ACC112 (cell line): Measurements from ENCODE around the gene LBX2.
A peak's percentile ranks its signal among the peaks of the same experiment; 100 is the strongest.
"Not testable (repeated sequence)": the region's sequence is repeated elsewhere in the genome, so short reads cannot be mapped to it uniquely, and the experiment has no call there.

Source experiments
- H2AFZ ChIP-seq: fragments of 200-600 bp; sonication (generic); one replicate; pipeline ENCODE4 v1.6.0; 2017; ENCODE audit warnings: antibody characterized with exemption, low read length; ENCODE audit not compliant: unreplicated experiment
- H3K27ac ChIP-seq: fragments of 200-600 bp; sonication (generic); 2 replicates; pipeline ENCODE4 v1.5.1; 2014; ENCODE audit warnings: low read depth, mild to moderate bottlenecking, antibody characterized with exemption, low read length, moderate library complexity
- H3K27me3 ChIP-seq: fragments of 200-600 bp; sonication (generic); 2 replicates; pipeline ENCODE4 v1.6.1; 2014; ENCODE audit warnings: mild to moderate bottlenecking, antibody characterized with exemption, low read length, moderate library complexity, mixed read lengths; ENCODE audit not compliant: insufficient read depth
- H3K36me3 ChIP-seq: fragments of 200-600 bp; sonication (generic); 2 replicates; pipeline ENCODE4 v1.6.1; 2016; ENCODE audit warnings: mild to moderate bottlenecking, antibody characterized with exemption, low read length, moderate library complexity, mixed read lengths; ENCODE audit not compliant: insufficient read depth
- H3K4me1 ChIP-seq: fragments of 200-600 bp; sonication (generic); one replicate; pipeline ENCODE4 v1.6.1; 2016; ENCODE audit warnings: low read length, mixed read lengths; ENCODE audit not compliant: insufficient read depth, unreplicated experiment, control insufficient read depth
- H3K4me3 ChIP-seq: fragments of 200-600 bp; sonication (generic); 2 replicates; pipeline ENCODE4 v1.5.1; 2014; ENCODE audit warnings: mild to moderate bottlenecking, low read depth, low read length
- H3K79me2 ChIP-seq: fragments of 200-600 bp; sonication (generic); one replicate; pipeline ENCODE4 v1.6.0; 2016; ENCODE audit warnings: low read length; ENCODE audit not compliant: control insufficient read depth, unreplicated experiment, insufficient read depth

LBX2 gene

DNA sequence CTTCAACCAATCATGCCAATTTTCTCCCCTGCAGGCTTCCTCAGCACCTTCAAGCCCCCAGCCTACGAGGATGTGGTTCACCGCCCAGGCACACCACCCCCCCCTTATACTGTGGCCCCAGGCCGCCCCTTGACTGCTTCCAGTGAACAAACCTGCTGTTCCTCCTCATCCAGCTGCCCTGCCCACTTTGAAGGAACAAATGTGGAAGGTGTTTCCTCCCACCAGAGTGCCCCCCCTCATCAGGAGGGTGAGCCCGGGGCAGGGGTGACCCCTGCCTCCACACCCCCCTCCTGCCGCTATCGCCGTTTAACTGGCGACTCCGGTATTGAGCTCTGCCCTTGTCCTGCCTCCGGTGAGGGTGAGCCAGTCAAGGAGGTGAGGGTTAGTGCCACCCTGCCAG, 39.2 kb downstream of the LBX2 start:
- H3K79me2 ChIP-seq = peaks cover 29% of the 10 kb centered on the region
- H3K27ac ChIP-seq = not testable (repeated sequence)
- peaks cover 17% of the 10 kb centered on the region for H3K4me1 ChIP-seq

DNA sequence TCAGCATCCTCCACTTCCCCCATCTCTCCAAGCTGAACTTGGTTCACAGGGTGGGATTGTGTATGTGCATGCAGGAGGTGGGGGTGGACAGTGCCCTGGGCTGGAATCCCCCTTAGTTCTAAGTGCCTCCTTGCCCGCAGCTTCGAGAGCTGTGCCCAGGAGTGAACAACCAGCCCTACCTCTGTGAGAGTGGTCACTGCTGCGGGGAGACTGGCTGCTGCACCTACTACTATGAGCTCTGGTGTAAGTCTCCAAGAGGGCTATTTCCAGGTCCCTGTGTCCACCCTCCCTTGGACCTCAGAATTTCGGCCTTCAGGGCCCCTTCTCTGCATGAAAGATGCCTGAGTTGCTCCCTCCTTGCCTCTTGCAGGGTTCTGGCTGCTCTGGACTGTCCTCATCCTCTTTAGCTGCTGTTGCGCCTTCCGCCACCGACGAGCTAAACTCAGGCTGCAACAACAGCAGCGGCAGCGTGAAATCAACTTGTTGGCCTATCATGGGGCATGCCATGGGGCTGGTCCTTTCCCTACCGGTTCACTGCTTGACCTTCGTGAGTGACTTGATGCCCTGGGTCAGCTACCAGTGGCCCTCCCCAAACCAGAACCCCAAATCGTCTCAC, 39.8 kb downstream of the LBX2 start:
- not testable (repeated sequence) for H2AFZ ChIP-seq, H3K27me3 ChIP-seq, H3K36me3 ChIP-seq, H3K27ac ChIP-seq
- Histone ChIP-seq H3K79me2 (peaks cover 24% of the 10 kb centered on the region), H3K4me3 (peak overlapping the region; percentile 91), H3K4me1 (peaks cover 17% of the 10 kb centered on the region)

More for the DNA sequence above, 39.2 kb downstream of the LBX2 start:
- H3K27me3 ChIP-seq, H3K36me3 ChIP-seq, H3K4me3 ChIP-seq, H2AFZ ChIP-seq: not testable (repeated sequence)

DNA sequence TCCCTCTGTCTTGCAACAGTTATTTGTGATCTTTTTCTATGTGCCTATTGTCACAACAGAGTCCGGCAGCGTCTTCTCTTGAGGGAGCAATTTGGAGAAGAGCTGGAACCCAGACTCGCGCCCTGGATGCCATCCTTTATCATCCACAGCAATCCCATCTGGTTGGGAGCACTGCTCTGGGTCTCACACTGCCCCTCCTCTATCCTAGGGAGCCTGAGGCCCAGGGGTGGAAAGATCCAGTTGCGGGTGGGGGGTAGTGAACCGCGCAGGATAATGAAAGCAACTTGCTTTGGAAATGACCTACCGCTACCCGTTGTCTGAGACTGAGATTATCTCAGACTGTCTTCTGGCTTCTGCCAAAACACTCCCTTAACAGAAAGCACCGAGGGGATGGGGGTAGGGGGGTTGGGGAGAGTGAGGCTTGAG, 40.5 kb downstream of the LBX2 start:
- no peaks in the 10 kb centered on the region for H3K36me3 ChIP-seq
- H3K4me1 ChIP-seq = peaks cover 20% of the 10 kb centered on the region
- H3K27ac ChIP-seq = peak overlapping the region; percentile 17; the same call in 1 of the 2 replicates
- H3K27me3 ChIP-seq = no peaks in the 10 kb centered on the region
- peaks cover 17% of the 10 kb centered on the region for H3K79me2 ChIP-seq
- H3K4me3 ChIP-seq = peak overlapping the region; percentile 91
- H2AFZ ChIP-seq = no peak overlapping the region

DNA sequence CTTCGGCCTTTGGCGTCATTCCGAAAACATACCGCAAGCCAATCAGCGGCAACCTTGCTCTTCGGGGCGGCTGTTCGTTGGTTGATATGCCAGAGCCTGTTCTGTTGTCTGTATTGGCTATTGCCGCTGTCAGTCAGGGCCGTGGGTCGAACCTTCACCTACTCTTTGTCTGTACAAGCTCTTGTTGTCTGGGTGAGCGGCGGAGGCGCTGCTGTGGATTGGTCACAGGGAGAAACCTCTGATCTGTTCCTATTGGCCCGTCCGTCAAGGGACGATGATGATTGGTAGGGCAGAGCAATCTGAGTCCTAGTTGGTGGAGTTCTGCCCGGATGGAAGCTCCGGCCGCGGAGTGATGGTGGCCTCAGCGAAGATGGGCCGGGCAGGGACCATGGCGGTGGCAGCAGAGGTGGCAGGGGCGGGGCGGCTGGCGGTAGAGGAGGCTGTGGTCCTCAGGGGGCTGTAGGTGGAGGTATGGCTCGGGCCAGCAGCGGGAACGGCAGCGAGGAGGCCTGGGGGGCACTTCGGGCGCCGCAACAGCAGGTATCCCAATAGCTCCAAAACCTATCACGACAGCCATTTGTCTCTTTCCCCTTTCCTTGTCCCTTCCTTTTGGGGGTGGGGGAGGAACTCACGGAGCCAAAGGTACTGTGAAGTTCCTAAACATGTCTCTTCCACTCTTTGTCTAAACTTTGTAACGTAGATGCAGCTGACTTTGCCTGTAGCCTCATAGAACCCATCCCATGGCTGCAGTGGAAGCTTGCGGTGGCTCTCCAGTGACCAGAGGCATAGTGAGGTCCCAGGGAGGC, 41.1 kb downstream of the LBX2 start, which contains the start of gene WBP1:
Gene WBP1, plus strand, starts transcription at position 307 of the 806 bp plus-strand sequence. Its CDS starts 165 bp downstream, at position 472.
- Histone ChIP-seq H2AFZ (peak within 1 kb of the TSS; percentile 84), H3K27me3 (no peaks in the 10 kb centered on the region), H3K36me3 (no peaks in the 10 kb centered on the region), H3K79me2 (peaks cover 17% of the 10 kb centered on the region), H3K27ac (peak within 1 kb of the TSS; percentile 83), H3K4me1 (peaks cover 20% of the 10 kb centered on the region), H3K4me3 (peak within 1 kb of the TSS; percentile 91)

DNA sequence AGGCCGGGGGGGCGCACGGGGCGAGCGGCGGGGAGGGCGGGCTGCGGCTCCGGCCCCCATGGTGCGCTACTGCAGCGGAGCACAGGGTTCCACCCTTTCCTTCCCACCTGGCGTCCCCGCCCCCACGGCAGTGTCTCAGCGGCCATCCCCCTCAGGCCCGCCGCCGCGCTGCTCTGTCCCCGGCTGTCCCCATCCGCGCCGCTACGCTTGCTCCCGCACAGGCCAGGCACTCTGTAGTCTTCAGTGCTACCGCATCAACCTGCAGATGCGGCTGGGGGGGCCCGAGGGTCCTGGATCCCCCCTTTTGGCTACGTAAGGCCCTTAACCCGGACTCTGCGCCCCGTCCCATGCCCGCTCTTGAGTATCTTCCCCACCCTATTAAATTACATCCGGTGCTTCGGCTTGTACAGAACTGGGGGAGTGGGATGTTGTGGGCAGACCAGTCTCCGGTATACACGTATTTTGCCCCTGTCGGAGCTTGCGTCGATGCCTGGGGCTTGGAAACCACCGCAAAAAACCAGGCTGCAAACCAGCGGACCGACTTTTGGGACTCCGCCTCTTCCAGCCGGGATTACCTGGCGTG, 41.8 kb downstream of the LBX2 start:
- Histone ChIP-seq H3K4me1 (peaks cover 20% of the 10 kb centered on the region), H3K36me3 (no peaks in the 10 kb centered on the region), H2AFZ (peak overlapping the region; percentile 84), H3K27ac (peak overlapping the region; percentile 83), H3K79me2 (peaks cover 17% of the 10 kb centered on the region), H3K27me3 (no peaks in the 10 kb centered on the region), H3K4me3 (peak overlapping the region; percentile 91)

DNA sequence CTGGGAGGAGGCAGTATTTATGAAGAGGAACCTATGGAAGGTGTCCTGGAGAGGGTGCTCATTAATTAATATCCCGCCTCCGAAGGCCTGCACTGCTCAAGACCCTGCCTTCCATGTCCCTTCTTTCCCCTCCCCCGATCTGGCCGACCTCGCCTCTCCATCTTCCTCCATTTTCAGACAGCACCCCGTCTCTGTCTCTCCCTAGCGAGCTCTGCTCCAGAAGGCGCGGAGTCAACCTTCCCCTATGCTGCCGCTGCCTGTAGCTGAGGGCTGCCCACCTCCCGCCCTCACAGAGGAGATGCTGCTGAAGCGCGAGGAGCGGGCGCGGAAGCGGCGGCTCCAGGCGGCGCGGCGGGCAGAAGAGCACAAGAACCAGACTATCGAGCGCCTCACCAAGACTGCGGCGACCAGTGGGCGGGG, 42.3 kb downstream of the LBX2 start:
- Histone ChIP-seq H3K4me1 (peaks cover 20% of the 10 kb centered on the region), H3K36me3 (no peaks in the 10 kb centered on the region), H2AFZ (peak overlapping the region; percentile 80), H3K79me2 (peaks cover 15% of the 10 kb centered on the region), H3K27ac (no peak overlapping the region), H3K4me3 (peak overlapping the region; percentile 91), H3K27me3 (no peaks in the 10 kb centered on the region)

DNA sequence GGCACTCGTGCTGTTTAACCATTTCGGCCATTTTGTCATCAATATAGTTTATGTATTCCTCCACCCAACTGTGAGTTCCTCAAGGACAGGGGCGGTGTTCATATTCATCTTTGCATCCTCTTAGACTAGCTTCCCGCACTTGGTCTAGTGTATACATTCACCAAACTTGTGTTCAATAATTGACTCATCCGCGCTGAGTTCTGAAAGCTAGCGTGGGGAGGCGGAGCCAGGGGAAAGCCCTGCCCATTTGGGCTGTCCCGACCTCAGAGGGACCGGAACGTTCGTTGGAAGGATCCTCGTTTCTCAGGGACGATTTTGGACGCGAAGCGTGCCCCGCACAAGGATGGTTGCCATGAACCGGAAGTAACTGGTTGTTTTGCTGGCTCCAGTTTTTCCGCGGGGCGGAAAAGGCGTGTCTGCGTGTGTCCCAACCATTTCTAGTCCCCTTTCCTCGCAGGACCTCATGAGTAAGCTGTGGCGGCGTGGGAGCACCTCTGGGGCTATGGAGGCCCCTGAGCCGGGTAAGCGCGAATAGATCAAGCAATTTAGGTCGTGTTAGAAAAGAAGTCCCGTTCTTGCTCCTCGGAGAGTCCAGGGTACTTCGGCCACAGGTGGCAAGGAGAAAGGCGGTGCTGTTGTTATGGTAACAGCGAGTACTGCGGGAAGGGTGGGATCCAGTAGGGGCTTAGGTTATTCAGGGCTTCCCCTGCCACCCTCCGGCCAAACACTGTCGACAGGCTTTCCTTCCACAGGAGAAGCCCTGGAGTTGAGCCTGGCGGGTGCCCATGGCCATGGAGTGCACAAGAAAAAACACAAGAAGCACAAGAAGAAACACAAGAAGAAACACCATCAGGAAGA, 44.5 kb downstream of the LBX2 start, which contains the start of gene INO80B:
Gene INO80B, plus strand, starts transcription at position 434 of the 858 bp plus-strand sequence. Its CDS starts 30 bp downstream, at position 464.
- Histone ChIP-seq H3K36me3 (no peaks in the 10 kb centered on the region), H3K79me2 (peaks cover 13% of the 10 kb centered on the region), H3K27me3 (no peaks in the 10 kb centered on the region), H3K27ac (no peak within 1 kb of the TSS), H3K4me1 (peaks cover 20% of the 10 kb centered on the region), H2AFZ (peak within 1 kb of the TSS; percentile 70), H3K4me3 (peak within 1 kb of the TSS; percentile 91)

DNA sequence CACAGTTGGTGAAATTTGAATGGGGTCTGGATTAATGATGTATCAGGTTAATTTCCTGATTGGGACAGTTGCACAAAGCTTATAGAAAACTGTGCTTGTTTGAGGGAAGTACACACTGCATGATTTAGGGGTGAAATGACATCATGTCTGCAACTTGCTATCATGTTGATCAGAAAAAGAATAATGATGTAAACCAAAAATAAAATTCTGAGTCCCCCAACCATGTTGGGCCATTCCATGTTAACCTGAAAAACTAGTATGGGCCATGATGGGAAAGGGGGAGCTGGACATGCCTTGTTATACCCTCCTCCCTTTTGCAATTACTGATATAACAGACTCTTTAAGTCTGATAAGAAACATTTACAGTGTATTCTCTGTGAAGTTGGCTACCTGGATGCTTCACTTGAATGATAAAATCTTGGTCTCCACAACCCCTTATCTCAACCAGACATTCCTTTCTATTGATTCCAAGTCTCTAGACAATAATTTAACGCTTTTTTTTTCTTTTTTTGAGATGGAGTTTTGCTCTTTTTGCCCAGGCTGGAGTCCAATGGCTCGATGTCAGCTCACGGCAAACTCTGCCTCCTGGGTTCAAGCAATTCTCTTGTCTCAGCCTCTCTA, 48.7 kb downstream of the LBX2 start:
- H3K36me3 ChIP-seq = no peaks in the 10 kb centered on the region
- H3K4me3 ChIP-seq = no peak overlapping the region
- H2AFZ ChIP-seq = no peak overlapping the region
- H3K4me1 ChIP-seq = peaks cover 7% of the 10 kb centered on the region
- no peaks in the 10 kb centered on the region for H3K27me3 ChIP-seq
- peaks cover under 1% of the 10 kb centered on the region for H3K79me2 ChIP-seq
- no peak overlapping the region for H3K27ac ChIP-seq

DNA sequence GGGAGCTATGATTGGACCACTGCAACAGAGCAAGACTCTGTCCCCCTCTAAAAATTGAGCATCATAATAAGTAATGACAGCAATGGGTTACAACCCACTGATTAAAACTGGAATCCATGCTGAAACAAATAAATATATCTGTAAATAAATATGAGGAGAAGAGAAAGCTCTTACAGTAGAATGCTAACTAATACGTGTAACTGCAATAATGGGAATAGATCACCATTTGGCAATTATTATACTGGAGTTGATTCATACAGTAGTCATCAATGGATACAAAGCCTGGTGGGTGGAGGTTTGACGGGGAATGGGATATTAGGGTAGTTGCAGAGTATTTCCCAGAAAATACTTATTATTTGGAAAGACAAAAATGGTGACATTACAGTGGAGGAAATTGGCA, 50.6 kb downstream of the LBX2 start:
- Histone ChIP-seq H3K79me2 (no peaks in the 10 kb centered on the region), H3K4me3 (no peak overlapping the region), H3K27me3 (no peaks in the 10 kb centered on the region), H3K36me3 (no peaks in the 10 kb centered on the region), H3K4me1 (peaks cover 12% of the 10 kb centered on the region), H3K27ac (no peak overlapping the region), H2AFZ (no peak overlapping the region)
